GM19239 (cell line): ENCODE results near the gene PRR36.
"Not testable (repeated sequence)": the region's sequence is repeated elsewhere in the genome, so short reads cannot be mapped to it uniquely, and the experiment has no call there.

Experiments
- DNase-seq: peaks from one replicate; pipeline ENCODE4 v3.0.0; 2011; ENCODE audit warnings: low spot score; ENCODE audit not compliant: insufficient read length
- FAIRE-seq: peaks from 2 replicates; lab custom pipeline; 2011; peaks lifted over from hg19 to GRCh38; lab: Jason Lieb, UNC

PRR36 gene

GRCh38 chr19:7874076-7874896, at the start of gene PRR36:
Gene PRR36, minus strand, starts transcription at chr19:7874390. Its CDS starts 701 bp downstream, at chr19:7873689.
- FAIRE-seq (no peak), DNase-seq (no peak)

DNA sequence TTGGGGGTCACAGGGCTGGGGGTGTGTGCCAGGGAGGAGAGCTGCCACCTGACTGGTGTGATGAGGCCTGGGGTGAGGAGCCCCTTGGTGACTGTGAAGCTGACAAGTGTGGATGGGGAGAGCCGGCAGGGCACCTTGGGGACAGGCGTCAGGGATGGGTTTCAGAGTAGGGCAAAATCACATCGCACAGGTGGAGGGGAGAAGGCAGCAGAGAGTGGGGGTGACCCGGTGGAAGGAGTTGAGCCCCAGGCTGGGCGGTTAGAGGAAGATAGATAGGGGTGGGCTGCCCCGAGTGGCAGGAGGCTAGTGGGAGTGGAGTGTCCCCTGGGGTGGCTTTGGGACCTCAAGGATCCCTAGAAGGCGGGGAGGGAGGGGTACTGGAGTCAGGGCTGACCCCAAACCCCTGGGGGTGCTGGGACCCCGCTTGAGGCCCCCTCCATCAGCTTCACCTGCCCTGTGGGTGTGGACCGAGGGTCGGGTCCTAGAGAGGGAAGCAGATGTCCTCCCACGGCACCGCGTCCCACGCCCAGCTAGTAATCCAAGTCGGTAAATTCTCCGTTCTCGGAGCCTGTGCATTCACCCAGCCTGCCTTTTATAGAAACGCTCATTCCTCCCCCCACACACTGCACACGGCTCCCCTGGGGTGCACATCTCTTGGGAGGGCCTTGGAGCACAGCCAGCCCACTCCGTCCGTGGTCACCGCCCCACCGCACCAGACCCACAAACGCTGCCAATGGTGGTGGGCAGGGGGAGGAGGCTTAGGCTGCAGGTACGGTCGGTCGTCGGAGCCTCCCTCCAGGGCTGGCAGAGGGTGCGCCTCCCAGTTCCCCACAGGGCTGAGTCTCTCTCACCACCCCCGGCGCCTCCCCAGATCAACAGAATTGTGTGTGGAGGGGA, 49.4 kb upstream of the PRR36 start:
- FAIRE-seq: no peak

DNA sequence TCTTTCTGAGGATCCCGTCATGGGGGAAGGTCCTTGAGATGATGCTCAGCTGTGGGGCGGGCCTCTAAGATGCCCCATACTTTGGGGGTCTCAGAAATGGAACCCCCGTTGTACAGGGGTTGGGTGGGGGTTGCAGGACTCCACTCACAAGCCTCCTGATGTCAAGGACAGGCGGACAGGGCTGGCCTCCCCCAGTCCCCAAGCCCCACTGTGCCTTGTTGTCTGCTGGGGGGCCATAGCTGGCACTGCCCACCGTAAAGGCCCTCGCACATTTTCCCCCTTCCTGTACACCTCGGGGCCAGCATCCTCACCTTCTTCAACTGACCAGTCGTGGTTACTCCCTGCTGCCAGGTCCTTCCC, 48.6 kb upstream of the PRR36 start:
- FAIRE-seq: no peak
- DNase-seq: no peak

More for the DNA sequence above, 49.4 kb upstream of the PRR36 start:
- no peak for DNase-seq

GRCh38 chr19:7921967-7922835, 48.0 kb upstream of the PRR36 start:
- FAIRE-seq (no peak), DNase-seq (no peak)

GRCh38 chr19:7921302-7921966, 47.2 kb upstream of the PRR36 start:
- FAIRE-seq (no peak), DNase-seq (no peak)

GRCh38 chr19:7920519-7921301, 46.5 kb upstream of the PRR36 start:
- peak; percentile 84 for DNase-seq
- peak; percentile 99 for FAIRE-seq

DNA sequence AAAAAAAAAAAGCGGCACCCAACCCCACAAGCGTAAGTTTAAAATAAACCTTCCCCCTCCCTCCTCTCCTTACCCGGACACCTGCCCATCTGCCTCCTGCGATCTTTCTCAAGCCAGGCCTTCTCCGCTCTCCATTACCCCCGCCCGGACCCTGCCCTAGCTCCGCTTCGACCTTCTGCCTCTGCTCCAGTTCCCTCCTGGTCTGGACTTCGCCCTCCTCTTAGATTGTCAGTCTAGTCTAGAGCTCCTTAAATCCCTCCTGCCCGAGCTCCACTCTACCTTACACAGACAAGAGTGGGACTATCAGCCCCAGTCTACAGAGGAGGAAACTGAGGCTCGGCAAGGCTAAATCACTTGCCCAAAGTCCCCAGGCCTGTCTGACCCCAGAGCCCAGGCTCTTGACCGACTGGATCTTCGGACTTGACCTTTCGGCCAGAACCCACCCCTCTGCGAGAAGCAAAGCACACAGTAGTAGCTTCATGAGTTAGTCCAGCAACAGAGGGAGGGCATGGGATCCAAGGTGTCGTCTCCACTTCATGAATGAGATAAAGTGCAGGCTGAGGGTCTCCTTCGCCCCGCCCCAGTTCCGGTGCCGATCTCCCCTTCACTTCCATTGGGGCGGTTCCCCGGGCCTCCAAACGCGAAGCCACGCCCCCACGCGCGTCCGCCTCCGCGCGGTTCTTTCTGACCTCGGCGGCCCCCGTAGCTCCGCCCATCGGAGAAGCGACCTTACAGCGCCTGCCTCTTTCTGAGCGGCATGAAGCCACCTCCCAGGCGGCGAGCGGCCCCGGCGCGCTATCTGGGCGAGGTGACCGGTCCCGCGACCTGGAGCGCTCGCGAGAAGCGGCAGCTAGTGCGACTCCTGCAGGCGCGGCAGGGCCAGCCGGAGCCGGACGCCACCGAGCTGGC, 45.7 kb upstream of the PRR36 start, which contains the start of gene SNAPC2:
Gene SNAPC2, plus strand, starts transcription at position 729 of the 909 bp plus-strand sequence. Its CDS starts 29 bp downstream, at position 758.
- DNase-seq: peak; percentile 96
- no peak for FAIRE-seq

DNA sequence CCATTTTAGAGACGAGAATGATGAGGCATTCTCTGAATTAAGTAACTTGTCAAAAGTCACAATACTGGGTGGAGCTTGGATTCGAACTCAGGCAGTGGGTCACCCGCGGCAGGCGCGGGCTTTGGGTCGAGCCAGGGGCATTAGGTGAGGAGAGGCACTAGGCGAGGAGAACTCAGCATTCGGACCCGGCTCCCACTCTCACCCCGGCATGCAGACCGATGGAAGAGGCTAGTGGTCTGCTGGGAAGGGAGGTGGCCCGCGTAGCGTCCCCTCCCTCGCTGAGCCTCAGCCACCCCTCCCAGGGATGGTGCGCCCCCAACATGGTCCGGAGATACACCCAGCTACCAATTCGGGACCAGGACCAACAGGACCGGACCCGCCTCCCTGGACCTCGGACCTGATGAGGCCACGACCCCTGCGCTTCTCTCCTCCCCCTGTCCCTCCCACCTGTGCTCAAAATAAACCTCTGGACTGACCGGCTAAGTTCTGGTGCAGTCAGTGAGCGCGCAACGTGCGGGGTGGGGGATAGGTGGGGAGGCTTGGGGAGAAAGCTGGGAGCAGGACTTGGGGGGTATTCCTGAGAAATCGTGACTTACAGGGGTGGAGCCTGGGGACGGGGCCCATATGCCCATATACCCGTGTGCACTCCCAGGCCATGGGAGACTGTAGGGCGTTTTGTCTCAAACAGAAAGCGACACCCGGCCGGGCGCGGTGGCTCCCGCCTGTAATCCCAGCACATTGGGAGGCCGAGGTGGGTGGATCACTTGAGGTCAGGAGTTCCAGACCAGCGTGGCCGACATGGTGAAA, 44.6 kb upstream of the PRR36 start:
- no peak for DNase-seq
- FAIRE-seq: no peak

- not testable (repeated sequence) for FAIRE-seq
Observed at GRCh38 chr19:7918062-7918614, 43.9 kb upstream of the PRR36 start.

GRCh38 chr19:7917267-7918061, 43.3 kb upstream of the PRR36 start:
- peak; percentile 78 for DNase-seq

More at GRCh38 chr19:7918062-7918614, 43.9 kb upstream of the PRR36 start:
- not testable (repeated sequence) for DNase-seq

GRCh38 chr19:7916955-7917266, 42.7 kb upstream of the PRR36 start:
- no peak for DNase-seq
- no peak for FAIRE-seq

More at GRCh38 chr19:7917267-7918061, 43.3 kb upstream of the PRR36 start:
- no peak for FAIRE-seq

GRCh38 chr19:7916103-7916954, 42.1 kb upstream of the PRR36 start:
- no peak for FAIRE-seq
- DNase-seq: no peak

DNA sequence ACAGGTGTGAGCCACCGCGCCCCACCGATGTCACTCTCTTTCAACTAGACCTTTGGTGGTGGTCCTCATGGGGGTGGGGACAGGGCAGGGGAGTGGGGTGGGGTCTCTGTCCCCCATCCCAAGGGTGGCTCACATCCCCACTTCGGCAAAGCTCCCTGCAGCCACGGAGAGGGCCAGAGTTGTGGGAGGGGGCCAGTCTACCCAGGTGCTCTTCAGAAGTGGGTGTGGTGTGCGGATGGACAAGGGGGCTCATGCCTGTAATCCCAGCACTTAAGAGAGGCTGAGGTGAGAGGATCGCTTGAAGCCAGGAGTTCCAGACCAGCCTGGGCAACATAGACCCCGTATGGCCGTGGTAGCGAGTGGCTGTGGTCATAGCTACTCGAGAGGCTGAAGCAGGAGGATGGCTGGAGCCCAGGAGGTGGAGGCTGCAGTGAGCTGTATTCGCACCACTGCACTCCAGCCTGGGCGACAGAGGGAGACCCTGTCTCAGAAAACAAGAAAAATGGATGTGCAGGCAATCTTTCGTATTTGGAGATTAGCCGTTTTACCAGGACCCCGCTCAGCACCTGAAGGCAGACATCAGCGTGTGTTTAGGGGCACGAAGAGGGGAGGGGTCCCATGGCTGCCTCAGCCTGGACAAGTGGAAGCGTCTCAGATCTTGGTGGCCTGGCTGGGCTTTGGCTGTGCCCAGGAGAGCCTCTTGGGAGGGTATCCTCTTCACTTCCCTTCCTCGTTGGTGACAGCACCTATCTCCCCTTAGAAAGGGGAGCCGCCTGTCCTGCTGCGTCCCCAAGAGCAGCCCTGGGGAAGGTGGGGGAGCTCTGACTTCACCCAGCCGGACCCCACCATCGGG, 41.3 kb upstream of the PRR36 start:
- FAIRE-seq (no peak), DNase-seq (no peak)

- DNase-seq (no peak), FAIRE-seq (no peak)
Observed at GRCh38 chr19:7914598-7915045, 40.4 kb upstream of the PRR36 start, which contains the start of gene TGFBR3L. Gene TGFBR3L, plus strand, starts transcription at chr19:7914830.
